WTC11 (cell line): ENCODE data around the gene ANG. TPM values are rescaled to one million over a fixed set of nuclear protein-coding genes. Genes with fewer than 3 reads are reported as not detected.

Experiments used
- ATAC-seq: fragments of 200-7000 bp; cut with Tn5 transposase; 2 replicates; pipeline ENCODE4 v1.10.0; 2021; ENCODE audit warnings: mild to moderate bottlenecking, moderate library complexity
- CTCF ChIA-PET: fragments of 300-600 bp; sonication (Branson Sonifier 250); formaldehyde crosslinking; loops from one replicate; lab custom pipeline; 2021; ENCODE audit warnings: antibody characterized with exemption; lab: Charles Lee
- POLR2A ChIA-PET: fragments of 350-600 bp; sonication (Branson Sonifier 250); formaldehyde crosslinking; loops from one replicate; lab custom pipeline; 2021; ENCODE audit warnings: antibody characterized with exemption; lab: Charles Lee
- DNase-seq: peaks from one replicate; pipeline ENCODE4 v3.0.0; 2021; ENCODE audit warnings: low spot score
- H3K27ac Mint-ChIP-seq: 2 replicates; pipeline ENCODE4 v1.8.0; 2021; ENCODE audit warnings: mixed read lengths
- H3K27me3 Mint-ChIP-seq: 2 replicates; pipeline ENCODE4 v1.8.0; 2021; ENCODE audit warnings: low read depth, mild to moderate bottlenecking, moderate library complexity, mixed read lengths
- H3K36me3 Mint-ChIP-seq: 2 replicates; pipeline ENCODE4 v1.8.0; 2021; ENCODE audit warnings: mixed read lengths
- H3K4me1 Mint-ChIP-seq: 2 replicates; pipeline ENCODE4 v1.8.0; 2022; ENCODE audit warnings: mixed read lengths
- H3K4me3 Mint-ChIP-seq: 2 replicates; pipeline ENCODE4 v1.8.0; 2021; ENCODE audit warnings: mild to moderate bottlenecking, moderate library complexity, mixed read lengths
- H3K9me3 Mint-ChIP-seq: 2 replicates; pipeline ENCODE4 v1.8.0; 2021; ENCODE audit warnings: mixed read lengths
- ATF1 ChIP-seq: sonication (generic); formaldehyde crosslinking; IDR thresholded peaks from 2 replicates; pipeline ENCODE4 v1.8.1; 2023; ENCODE audit warnings: mild to moderate bottlenecking, moderate library complexity, missing genetic modification reagents
- ESRRA ChIP-seq: sonication (generic); formaldehyde crosslinking; IDR thresholded peaks from 2 replicates; pipeline ENCODE4 v1.8.1; 2022; ENCODE audit warnings: mild to moderate bottlenecking, missing genetic modification reagents, borderline replicate concordance
- FOXJ3 ChIP-seq: sonication (generic); formaldehyde crosslinking; IDR thresholded peaks from 2 replicates; pipeline ENCODE4 v1.9.0; 2021; ENCODE audit warnings: missing genetic modification reagents, mild to moderate bottlenecking, borderline replicate concordance
- FOXK1 ChIP-seq: sonication (generic); formaldehyde crosslinking; IDR thresholded peaks from 2 replicates; pipeline ENCODE4 v1.8.0; 2022; ENCODE audit warnings: mild to moderate bottlenecking, moderate library complexity, missing genetic modification reagents
- GTF2I ChIP-seq: fragments of 250-450 bp; sonication (Bioruptor Pico); conservative IDR thresholded peaks from 2 replicates; pipeline ENCODE4 v1.4.0; 2021; ENCODE audit warnings: mild to moderate bottlenecking
- JAZF1 ChIP-seq: fragments of 250-450 bp; sonication (Bioruptor Pico); IDR thresholded peaks from 2 replicates; pipeline ENCODE4 v1.9.0; 2021; ENCODE audit warnings: moderate library complexity, mild to moderate bottlenecking, inconsistent platforms
- MXD4 ChIP-seq: fragments of 250-450 bp; sonication (Bioruptor Pico); IDR thresholded peaks from 2 replicates; pipeline ENCODE4 v1.8.0; 2021; ENCODE audit warnings: mild to moderate bottlenecking, moderate library complexity, borderline replicate concordance
- RORB ChIP-seq: fragments of 250-450 bp; sonication (Bioruptor Pico); IDR thresholded peaks from 2 replicates; pipeline ENCODE4 v1.9.0; 2021; ENCODE audit warnings: mild to moderate bottlenecking
- ZBTB21 ChIP-seq: sonication (generic); formaldehyde crosslinking; IDR thresholded peaks from 2 replicates; pipeline ENCODE4 v1.8.1; 2023; ENCODE audit warnings: mild to moderate bottlenecking, missing genetic modification reagents, borderline replicate concordance
- ZNF138 ChIP-seq: sonication (generic); formaldehyde crosslinking; conservative IDR thresholded peaks from 2 replicates; pipeline ENCODE4 v1.8.1; 2022; ENCODE audit warnings: mild to moderate bottlenecking, moderate library complexity, missing genetic modification reagents
- ZNF232 ChIP-seq: sonication (generic); formaldehyde crosslinking; IDR thresholded peaks from 2 replicates; pipeline ENCODE4 v1.8.0; 2022; ENCODE audit warnings: mild to moderate bottlenecking, missing genetic modification reagents
- ZNF423 ChIP-seq: fragments of 250-450 bp; sonication (Bioruptor Pico); IDR thresholded peaks from 2 replicates; pipeline ENCODE4 v2.1.2; 2022; ENCODE audit warnings: mild to moderate bottlenecking, moderate library complexity
- total RNA-seq: library from RNA; stranded (reverse); gene quantifications from 3 replicates; pipeline ENCODE4 v1.2.3, GENCODE V29; 2021
- TF ChIP-seq, protein P1 (sequence below): fragments of 250-450 bp; sonication (Bioruptor Pico); IDR thresholded peaks from 2 replicates; pipeline ENCODE4 v1.9.0; 2021; ENCODE audit warnings: moderate library complexity, mild to moderate bottlenecking, inconsistent platforms, borderline replicate concordance
- TF ChIP-seq, protein P2 (sequence below): fragments of 200-600 bp; IDR thresholded peaks from 2 replicates; pipeline ENCODE4 v1.8.0; 2022; ENCODE audit warnings: antibody characterized with exemption
- TF ChIP-seq, protein P3 (sequence below): sonication (generic); formaldehyde crosslinking; IDR thresholded peaks from 2 replicates; pipeline ENCODE4 v1.8.0; 2023; ENCODE audit warnings: mild to moderate bottlenecking, missing genetic modification reagents
- TF ChIP-seq, protein P4 (sequence below): sonication (generic); formaldehyde crosslinking; IDR thresholded peaks from 2 replicates; pipeline ENCODE4 v1.8.0; 2022; ENCODE audit warnings: missing genetic modification reagents
- TF ChIP-seq, protein P5 (sequence below): sonication (generic); formaldehyde crosslinking; IDR thresholded peaks from 2 replicates; pipeline ENCODE4 v1.8.1; 2022; ENCODE audit warnings: low read depth, missing genetic modification reagents, borderline replicate concordance

The ANG gene
- total RNA-seq, 1 experiment from 2014 or later, result 4.8 TPM

DNA sequence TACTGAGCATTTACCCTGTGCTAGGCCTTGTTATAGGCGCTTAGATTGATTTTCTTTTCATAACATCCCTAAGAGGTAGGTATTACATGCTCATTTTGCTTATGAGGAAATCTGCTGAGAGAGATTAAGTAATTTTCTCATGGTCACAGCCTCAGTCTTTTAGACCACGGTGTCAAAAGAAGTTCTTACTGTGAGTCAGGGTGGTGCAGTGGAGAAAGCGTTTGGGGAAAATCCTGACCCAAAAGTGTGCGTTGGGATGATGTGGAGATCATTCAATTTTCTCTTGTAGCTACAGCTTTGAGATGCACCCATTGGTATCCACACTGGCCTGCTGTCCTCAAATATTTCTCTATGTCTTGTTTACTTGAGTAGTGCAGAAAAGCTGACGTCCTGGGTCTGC, 8.2 kb downstream of the ANG start:
- DNase-seq, result no peak
- CTCF ChIA-PET, result interaction anchor here (0.6 to 3.3 kb wide), 13 partner anchors 16 to 275 kb away, joined by 3 to 21 read pairs (median 4); partner anchors contain the start of gene RNASE6
- peaks cover 4% of the 10 kb centered on the region; the same call in 1 of the 2 replicates for H3K9me3 Mint-ChIP-seq
- no peak overlapping the region for H3K27ac Mint-ChIP-seq
- TF ChIP-seq FOXK1 (CRISPR knock-in tag), result no peak
- TF ChIP-seq, all 79 proteins: peak for 0
- no peaks in the 10 kb centered on the region; the same call in 1 of the 2 replicates for H3K27me3 Mint-ChIP-seq
- H3K4me3 Mint-ChIP-seq, result no peak overlapping the region
- peaks cover 9% of the 10 kb centered on the region for H3K4me1 Mint-ChIP-seq
- no peak for ATAC-seq
- peaks cover 3% of the 10 kb centered on the region; the same call in 1 of the 2 replicates for H3K36me3 Mint-ChIP-seq
- POLR2A ChIA-PET, result no interaction called here

DNA sequence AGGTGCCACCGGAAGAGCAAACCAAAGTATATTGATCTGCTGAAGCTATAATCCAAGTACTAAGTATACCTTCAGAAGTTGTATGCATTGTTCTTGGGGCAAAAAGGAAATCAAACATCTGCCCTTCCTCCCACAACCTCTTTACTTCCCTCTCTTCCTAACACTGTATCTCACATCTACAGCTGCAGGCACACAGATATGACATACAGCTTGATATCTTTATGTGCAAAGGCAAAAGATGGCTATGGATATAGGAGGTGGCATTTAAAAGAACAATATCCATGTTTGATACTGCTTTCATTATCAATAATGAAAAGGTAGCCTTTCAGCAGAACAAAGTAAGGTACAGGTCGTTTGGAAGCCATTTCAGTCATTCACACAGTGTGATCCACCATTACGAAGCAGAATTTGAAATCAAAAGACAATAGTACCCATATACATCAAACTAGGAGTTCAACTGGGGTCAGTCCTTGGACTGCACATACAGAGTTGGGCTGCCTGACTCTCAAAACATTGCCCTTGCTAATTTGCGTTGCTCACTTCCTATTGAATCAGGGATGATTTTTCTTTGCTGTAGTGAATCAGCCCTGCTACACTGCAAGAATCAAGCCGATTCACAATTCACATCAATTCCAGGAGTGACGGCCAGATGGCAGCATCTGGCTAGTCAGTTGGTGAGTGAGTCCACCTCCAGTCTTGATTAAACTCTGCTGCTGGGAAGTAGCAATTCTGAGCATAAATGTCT, 8.9 kb downstream of the ANG start:
- Mint-ChIP-seq H3K27ac (peak overlapping the region; percentile 47; the same call in 1 of the 2 replicates), H3K27me3 (no peaks in the 10 kb centered on the region; the same call in 1 of the 2 replicates)
- peak; percentile 88 for ATAC-seq
- TF ChIP-seq ESRRA (CRISPR knock-in tag), result no peak
- TF ChIP-seq ATF1 (CRISPR knock-in tag), result no peak
- TF ChIP-seq MXD4, result no peak
- TF ChIP-seq, protein P1, sequence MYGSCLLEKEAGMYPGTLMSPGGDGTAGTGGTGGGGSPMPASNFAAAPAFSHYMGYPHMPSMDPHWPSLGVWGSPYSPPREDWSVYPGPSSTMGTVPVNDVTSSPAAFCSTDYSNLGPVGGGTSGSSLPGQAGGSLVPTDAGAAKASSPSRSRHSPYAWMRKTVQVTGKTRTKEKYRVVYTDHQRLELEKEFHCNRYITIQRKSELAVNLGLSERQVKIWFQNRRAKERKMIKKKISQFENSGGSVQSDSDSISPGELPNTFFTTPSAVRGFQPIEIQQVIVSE (CRISPR knock-in tag), result no peak
- TF ChIP-seq, protein P2, sequence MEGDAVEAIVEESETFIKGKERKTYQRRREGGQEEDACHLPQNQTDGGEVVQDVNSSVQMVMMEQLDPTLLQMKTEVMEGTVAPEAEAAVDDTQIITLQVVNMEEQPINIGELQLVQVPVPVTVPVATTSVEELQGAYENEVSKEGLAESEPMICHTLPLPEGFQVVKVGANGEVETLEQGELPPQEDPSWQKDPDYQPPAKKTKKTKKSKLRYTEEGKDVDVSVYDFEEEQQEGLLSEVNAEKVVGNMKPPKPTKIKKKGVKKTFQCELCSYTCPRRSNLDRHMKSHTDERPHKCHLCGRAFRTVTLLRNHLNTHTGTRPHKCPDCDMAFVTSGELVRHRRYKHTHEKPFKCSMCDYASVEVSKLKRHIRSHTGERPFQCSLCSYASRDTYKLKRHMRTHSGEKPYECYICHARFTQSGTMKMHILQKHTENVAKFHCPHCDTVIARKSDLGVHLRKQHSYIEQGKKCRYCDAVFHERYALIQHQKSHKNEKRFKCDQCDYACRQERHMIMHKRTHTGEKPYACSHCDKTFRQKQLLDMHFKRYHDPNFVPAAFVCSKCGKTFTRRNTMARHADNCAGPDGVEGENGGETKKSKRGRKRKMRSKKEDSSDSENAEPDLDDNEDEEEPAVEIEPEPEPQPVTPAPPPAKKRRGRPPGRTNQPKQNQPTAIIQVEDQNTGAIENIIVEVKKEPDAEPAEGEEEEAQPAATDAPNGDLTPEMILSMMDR, result peak; percentile 56; the same call in 1 of the 2 replicates
- TF ChIP-seq, all 79 proteins: peak for 1
- DNase-seq, result peak; percentile 72
- peaks cover 3% of the 10 kb centered on the region; the same call in 1 of the 2 replicates for H3K36me3 Mint-ChIP-seq
- ChIA-PET POLR2A (no interaction called here), CTCF (interaction anchor here (0.6 to 3.3 kb wide), 11 partner anchors 16 to 274 kb away, joined by 3 to 21 read pairs (median 4); partner anchors contain the start of gene RNASE6)
- peaks cover 9% of the 10 kb centered on the region for H3K4me1 Mint-ChIP-seq
- H3K4me3 Mint-ChIP-seq, result no peak overlapping the region
- H3K9me3 Mint-ChIP-seq, result peaks cover 4% of the 10 kb centered on the region; the same call in 1 of the 2 replicates

DNA sequence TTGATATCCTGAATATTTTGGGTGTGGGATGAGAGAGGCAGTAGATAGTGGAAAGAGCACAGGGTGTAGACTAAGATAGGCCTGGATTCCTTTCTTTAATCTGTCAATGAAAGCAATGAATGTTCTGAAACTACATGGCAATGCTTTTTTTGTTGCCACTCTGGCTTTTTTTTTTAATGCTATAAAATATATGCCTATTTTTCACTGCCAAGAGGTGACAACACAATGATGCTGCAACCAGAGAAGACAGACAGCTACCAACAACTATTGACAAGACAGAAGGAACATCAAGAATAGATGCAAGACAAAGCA, 9.4 kb downstream of the ANG start:
- Mint-ChIP-seq H3K27me3 (no peaks in the 10 kb centered on the region; the same call in 1 of the 2 replicates), H3K27ac (no peak overlapping the region), H3K36me3 (peaks cover 3% of the 10 kb centered on the region; the same call in 1 of the 2 replicates), H3K4me3 (no peak overlapping the region)
- CTCF ChIA-PET, result interaction anchor here (0.7 to 1.0 kb wide), 2 partner anchors 139 to 158 kb away, joined by 3 to 6 read pairs; no protein-coding TSS in a partner anchor
- ATAC-seq, result no peak
- TF ChIP-seq, protein P3, sequence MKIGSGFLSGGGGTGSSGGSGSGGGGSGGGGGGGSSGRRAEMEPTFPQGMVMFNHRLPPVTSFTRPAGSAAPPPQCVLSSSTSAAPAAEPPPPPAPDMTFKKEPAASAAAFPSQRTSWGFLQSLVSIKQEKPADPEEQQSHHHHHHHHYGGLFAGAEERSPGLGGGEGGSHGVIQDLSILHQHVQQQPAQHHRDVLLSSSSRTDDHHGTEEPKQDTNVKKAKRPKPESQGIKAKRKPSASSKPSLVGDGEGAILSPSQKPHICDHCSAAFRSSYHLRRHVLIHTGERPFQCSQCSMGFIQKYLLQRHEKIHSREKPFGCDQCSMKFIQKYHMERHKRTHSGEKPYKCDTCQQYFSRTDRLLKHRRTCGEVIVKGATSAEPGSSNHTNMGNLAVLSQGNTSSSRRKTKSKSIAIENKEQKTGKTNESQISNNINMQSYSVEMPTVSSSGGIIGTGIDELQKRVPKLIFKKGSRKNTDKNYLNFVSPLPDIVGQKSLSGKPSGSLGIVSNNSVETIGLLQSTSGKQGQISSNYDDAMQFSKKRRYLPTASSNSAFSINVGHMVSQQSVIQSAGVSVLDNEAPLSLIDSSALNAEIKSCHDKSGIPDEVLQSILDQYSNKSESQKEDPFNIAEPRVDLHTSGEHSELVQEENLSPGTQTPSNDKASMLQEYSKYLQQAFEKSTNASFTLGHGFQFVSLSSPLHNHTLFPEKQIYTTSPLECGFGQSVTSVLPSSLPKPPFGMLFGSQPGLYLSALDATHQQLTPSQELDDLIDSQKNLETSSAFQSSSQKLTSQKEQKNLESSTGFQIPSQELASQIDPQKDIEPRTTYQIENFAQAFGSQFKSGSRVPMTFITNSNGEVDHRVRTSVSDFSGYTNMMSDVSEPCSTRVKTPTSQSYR, result no peak
- TF ChIP-seq ZNF423 (CRISPR knock-in tag) (no peak), FOXJ3 (no peak), FOXK1 (CRISPR knock-in tag) (no peak), GTF2I (no peak), ZNF138 (CRISPR knock-in tag) (no peak), ZBTB21 (CRISPR knock-in tag) (no peak), RORB (CRISPR knock-in tag) (no peak), ZNF232 (CRISPR knock-in tag) (no peak), JAZF1 (CRISPR knock-in tag) (no peak)
- TF ChIP-seq, protein P4, sequence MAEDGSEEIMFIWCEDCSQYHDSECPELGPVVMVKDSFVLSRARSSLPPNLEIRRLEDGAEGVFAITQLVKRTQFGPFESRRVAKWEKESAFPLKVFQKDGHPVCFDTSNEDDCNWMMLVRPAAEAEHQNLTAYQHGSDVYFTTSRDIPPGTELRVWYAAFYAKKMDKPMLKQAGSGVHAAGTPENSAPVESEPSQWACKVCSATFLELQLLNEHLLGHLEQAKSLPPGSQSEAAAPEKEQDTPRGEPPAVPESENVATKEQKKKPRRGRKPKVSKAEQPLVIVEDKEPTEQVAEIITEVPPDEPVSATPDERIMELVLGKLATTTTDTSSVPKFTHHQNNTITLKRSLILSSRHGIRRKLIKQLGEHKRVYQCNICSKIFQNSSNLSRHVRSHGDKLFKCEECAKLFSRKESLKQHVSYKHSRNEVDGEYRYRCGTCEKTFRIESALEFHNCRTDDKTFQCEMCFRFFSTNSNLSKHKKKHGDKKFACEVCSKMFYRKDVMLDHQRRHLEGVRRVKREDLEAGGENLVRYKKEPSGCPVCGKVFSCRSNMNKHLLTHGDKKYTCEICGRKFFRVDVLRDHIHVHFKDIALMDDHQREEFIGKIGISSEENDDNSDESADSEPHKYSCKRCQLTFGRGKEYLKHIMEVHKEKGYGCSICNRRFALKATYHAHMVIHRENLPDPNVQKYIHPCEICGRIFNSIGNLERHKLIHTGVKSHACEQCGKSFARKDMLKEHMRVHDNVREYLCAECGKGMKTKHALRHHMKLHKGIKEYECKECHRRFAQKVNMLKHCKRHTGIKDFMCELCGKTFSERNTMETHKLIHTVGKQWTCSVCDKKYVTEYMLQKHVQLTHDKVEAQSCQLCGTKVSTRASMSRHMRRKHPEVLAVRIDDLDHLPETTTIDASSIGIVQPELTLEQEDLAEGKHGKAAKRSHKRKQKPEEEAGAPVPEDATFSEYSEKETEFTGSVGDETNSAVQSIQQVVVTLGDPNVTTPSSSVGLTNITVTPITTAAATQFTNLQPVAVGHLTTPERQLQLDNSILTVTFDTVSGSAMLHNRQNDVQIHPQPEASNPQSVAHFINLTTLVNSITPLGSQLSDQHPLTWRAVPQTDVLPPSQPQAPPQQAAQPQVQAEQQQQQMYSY (CRISPR knock-in tag), result no peak
- TF ChIP-seq, protein P5, sequence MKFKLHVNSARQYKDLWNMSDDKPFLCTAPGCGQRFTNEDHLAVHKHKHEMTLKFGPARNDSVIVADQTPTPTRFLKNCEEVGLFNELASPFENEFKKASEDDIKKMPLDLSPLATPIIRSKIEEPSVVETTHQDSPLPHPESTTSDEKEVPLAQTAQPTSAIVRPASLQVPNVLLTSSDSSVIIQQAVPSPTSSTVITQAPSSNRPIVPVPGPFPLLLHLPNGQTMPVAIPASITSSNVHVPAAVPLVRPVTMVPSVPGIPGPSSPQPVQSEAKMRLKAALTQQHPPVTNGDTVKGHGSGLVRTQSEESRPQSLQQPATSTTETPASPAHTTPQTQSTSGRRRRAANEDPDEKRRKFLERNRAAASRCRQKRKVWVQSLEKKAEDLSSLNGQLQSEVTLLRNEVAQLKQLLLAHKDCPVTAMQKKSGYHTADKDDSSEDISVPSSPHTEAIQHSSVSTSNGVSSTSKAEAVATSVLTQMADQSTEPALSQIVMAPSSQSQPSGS (CRISPR knock-in tag), result no peak
- TF ChIP-seq, all 79 proteins: peak for 0
- POLR2A ChIA-PET, result no interaction called here
- Mint-ChIP-seq H3K4me1 (peaks cover 9% of the 10 kb centered on the region), H3K9me3 (peaks cover 4% of the 10 kb centered on the region; the same call in 1 of the 2 replicates)
- no peak for DNase-seq
